H1 (cell line): ENCODE data around the gene ZMIZ1. TPM values are rescaled to one million over a fixed set of nuclear protein-coding genes. Genes with fewer than 3 reads are reported as not detected.

Experiments used
- CTCF ChIA-PET: fragments of 300-600 bp; sonication (Branson Sonifier 250); formaldehyde crosslinking; loops from one replicate; lab custom pipeline; 2021; ENCODE audit not compliant: partially characterized antibody; lab: Charles Lee
- POLR2A ChIA-PET: fragments of 300-600 bp; sonication (Branson Sonifier 250); formaldehyde crosslinking; loops from one replicate; lab custom pipeline; 2021; ENCODE audit warnings: inconsistent platforms; ENCODE audit not compliant: partially characterized antibody; lab: Charles Lee
- DNase-seq, 2 experiments: peaks; one replicate each; pipeline versions ENCODE4 v3.0.0 to v3.0.0-alpha.2; 2010 to 2022; ENCODE audit warnings: low spot score in 2 of 2, low read depth in 1 of 2, mixed read lengths in 1 of 2
- FAIRE-seq: peaks from 2 replicates; lab custom pipeline; 2011; peaks lifted over from hg19 to GRCh38; lab: Jason Lieb, UNC
- H2AFZ ChIP-seq: 2 replicates; pipeline ENCODE4 v1.8.1; 2012; ENCODE audit warnings: low read length, inconsistent platforms
- H2AK5ac ChIP-seq: 2 replicates; pipeline ENCODE4 v1.6.1; 2013; ENCODE audit warnings: low read depth, low read length
- H2BK120ac ChIP-seq: replicated peaks from 2 replicates; pipeline ENCODE3; 2013; ENCODE audit warnings: low read depth, low read length, inconsistent platforms
- H2BK12ac ChIP-seq: 2 replicates; pipeline ENCODE4 v1.6.1; 2013; ENCODE audit warnings: low read depth, low read length
- H2BK15ac ChIP-seq: 2 replicates; pipeline ENCODE4 v1.6.1; 2013; ENCODE audit warnings: low read length
- H2BK20ac ChIP-seq: 2 replicates; pipeline ENCODE4 v1.6.1; 2013; ENCODE audit warnings: low read length
- H2BK5ac ChIP-seq: 2 replicates; pipeline ENCODE4 v1.6.1; 2013; ENCODE audit warnings: low read depth, low read length
- H3K14ac ChIP-seq: 2 replicates; pipeline ENCODE4 v1.6.1; 2013; ENCODE audit warnings: inconsistent platforms; ENCODE audit not compliant: insufficient read length
- H3K18ac ChIP-seq: 2 replicates; pipeline ENCODE4 v1.6.1; 2013; ENCODE audit warnings: low read length; ENCODE audit errors: extremely low read depth
- H3K23ac ChIP-seq: 2 replicates; pipeline ENCODE4 v1.6.1; 2013; ENCODE audit warnings: inconsistent platforms; ENCODE audit not compliant: insufficient read length
- H3K23me2 ChIP-seq: 2 replicates; pipeline ENCODE4 v1.6.1; 2013; ENCODE audit warnings: low read depth, low read length
- H3K27ac ChIP-seq: 2 replicates; pipeline ENCODE4 v1.6.1; 2011; ENCODE audit warnings: low read depth, low read length, inconsistent platforms
- H3K27me3 ChIP-seq, 4 experiments: replicated peaks in 1 of 4; 1 replicate in 1 of 4; 2 replicates in 3 of 4; pipeline versions ENCODE4 v1.6.1 to v1.8.1; 2011 to 2013; ENCODE audit warnings: low read length in 3 of 4, mild to moderate bottlenecking in 3 of 4, inconsistent platforms in 2 of 4, mixed read lengths in 2 of 4, moderate library complexity in 1 of 4; ENCODE audit not compliant: control insufficient read depth in 3 of 4, insufficient read depth in 3 of 4; ENCODE audit errors: extremely low read depth in 1 of 4
- H3K36me3 ChIP-seq, 4 experiments: 2 replicates each; pipeline versions ENCODE4 v1.6.1 to v1.8.1; 2011 to 2013; ENCODE audit warnings: mild to moderate bottlenecking in 4 of 4, low read length in 3 of 4, moderate library complexity in 2 of 4, control low read depth in 1 of 4, inconsistent platforms in 1 of 4; ENCODE audit not compliant: insufficient read depth in 4 of 4, control insufficient read depth in 2 of 4
- H3K4ac ChIP-seq: replicated peaks from 2 replicates; pipeline ENCODE3; 2013; ENCODE audit warnings: low read length, low read depth, mixed read lengths, inconsistent platforms; ENCODE audit not compliant: insufficient read length
- H3K4me1 ChIP-seq, 4 experiments: replicated peaks in 1 of 4; 1 replicate in 1 of 4; 2 replicates in 3 of 4; pipeline versions ENCODE4 v1.6.1 to v1.8.1; 2011 to 2013; ENCODE audit warnings: low read length in 3 of 4, inconsistent platforms in 2 of 4, mixed read lengths in 1 of 4; ENCODE audit not compliant: insufficient read depth in 4 of 4, control insufficient read depth in 3 of 4
- H3K4me2 ChIP-seq, 2 experiments: 2 replicates each; pipeline versions ENCODE4 v1.6.1 to v1.8.1; 2011 to 2013; ENCODE audit warnings: low read depth in 2 of 2, low read length in 2 of 2, control low read depth in 1 of 2, inconsistent platforms in 1 of 2, mild to moderate bottlenecking in 1 of 2; ENCODE audit not compliant: insufficient read depth in 1 of 2
- H3K4me3 ChIP-seq, 4 experiments: fragments of 200-600, 300-600 bp in 1 of 4; sonication (generic), shearing (Covaris generic), sonication (Bioruptor Twin) in 1 of 4; 2 replicates each; pipeline versions ENCODE4 v1.5.1 to v1.8.1; 2011 to 2016; ENCODE audit warnings: low read length in 4 of 4, low read depth in 3 of 4, control low read depth in 2 of 4, inconsistent platforms in 2 of 4, mild to moderate bottlenecking in 2 of 4, mixed read lengths in 1 of 4, moderate library complexity in 1 of 4; ENCODE audit not compliant: insufficient read depth in 2 of 4; ENCODE audit errors: extremely low read depth in 1 of 4
- H3K56ac ChIP-seq: replicated peaks from 2 replicates; pipeline ENCODE3; 2013; ENCODE audit warnings: low read depth, mild to moderate bottlenecking, mixed read lengths, low read length, inconsistent platforms; ENCODE audit not compliant: insufficient read length
- H3K79me1 ChIP-seq: 2 replicates; pipeline ENCODE4 v1.6.1; 2013; ENCODE audit warnings: low read depth, low read length, control low read depth
- H3K79me2 ChIP-seq, 2 experiments: 2 replicates each; pipeline versions ENCODE4 v1.6.1 to v1.8.1; 2012 to 2013; ENCODE audit warnings: low read length in 2 of 2, mild to moderate bottlenecking in 2 of 2, inconsistent platforms in 1 of 2; ENCODE audit not compliant: insufficient read depth in 2 of 2, control insufficient read depth in 1 of 2
- H3K9ac ChIP-seq, 4 experiments: replicated peaks in 1 of 4; 1 replicate in 1 of 4; 2 replicates in 3 of 4; pipeline versions ENCODE4 v1.6.1 to v1.8.1; 2011 to 2013; ENCODE audit warnings: low read depth in 3 of 4, low read length in 3 of 4, control low read depth in 2 of 4, mild to moderate bottlenecking in 2 of 4, moderate library complexity in 2 of 4, inconsistent platforms in 1 of 4; ENCODE audit errors: extremely low read depth in 1 of 4
- H3K9me3 ChIP-seq, 2 experiments: 2 replicates each; pipeline versions ENCODE4 v1.6.1 to v1.8.1; 2012 to 2013; ENCODE audit warnings: mild to moderate bottlenecking in 2 of 2, moderate library complexity in 2 of 2, control low read depth in 1 of 2, inconsistent platforms in 1 of 2, low read depth in 1 of 2, low read length in 1 of 2, mixed read lengths in 1 of 2; ENCODE audit not compliant: insufficient read depth in 2 of 2
- H4K20me1 ChIP-seq, 2 experiments: replicated peaks in 1 of 2; 2 replicates each; pipeline versions ENCODE3 to v1.8.1; 2011 to 2013; ENCODE audit warnings: inconsistent platforms in 2 of 2, low read length in 2 of 2, mild to moderate bottlenecking in 1 of 2; ENCODE audit not compliant: insufficient read depth in 2 of 2, control insufficient read depth in 1 of 2
- H4K5ac ChIP-seq: 2 replicates; pipeline ENCODE4 v1.6.1; 2013; ENCODE audit warnings: low read length, low read depth, mixed read lengths, inconsistent platforms; ENCODE audit not compliant: insufficient read length
- H4K8ac ChIP-seq: 2 replicates; pipeline ENCODE4 v1.8.0; 2013; ENCODE audit warnings: mild to moderate bottlenecking, moderate library complexity, low read length, inconsistent platforms; ENCODE audit not compliant: insufficient read depth; ENCODE audit errors: extremely low read depth
- H4K91ac ChIP-seq: replicated peaks from 2 replicates; pipeline ENCODE3; 2013; ENCODE audit warnings: low read length, mixed read lengths, inconsistent platforms; ENCODE audit not compliant: insufficient read length
- ASH2L ChIP-seq: fragments of 200-600, 300-600 bp; sonication (generic); IDR thresholded peaks from one replicate; pipeline ENCODE4 v1.7.1; 2017; ENCODE audit warnings: low read length
- BCL11A ChIP-seq, 2 experiments: IDR thresholded peaks; one replicate each; pipeline ENCODE4 v1.6.1; 2011; ENCODE audit warnings: low read depth in 2 of 2, low read length in 2 of 2, mild to moderate bottlenecking in 2 of 2
- CBX8 ChIP-seq: fragments of 300-800, 300-1000 bp; sonication (generic); IDR thresholded peaks from 2 replicates; pipeline ENCODE4 v1.7.1; 2016; ENCODE audit warnings: low read depth, low read length, borderline replicate concordance
- CEBPB ChIP-seq: IDR thresholded peaks from 2 replicates; pipeline ENCODE4 v1.6.1; 2012; ENCODE audit warnings: low read depth, low read length
- KDM1A ChIP-seq: fragments of 200-600, 300-600 bp; sonication (generic); IDR thresholded peaks from 2 replicates; pipeline ENCODE4 v1.7.1; 2016; ENCODE audit warnings: mild to moderate bottlenecking, low read length, borderline replicate concordance
- KDM5A ChIP-seq: fragments of 200-600 bp; IDR thresholded peaks from 2 replicates; pipeline ENCODE4 v1.7.1; 2012; ENCODE audit warnings: mild to moderate bottlenecking, low read length, inconsistent platforms, mixed read lengths
- RAD21 ChIP-seq, 2 experiments: IDR thresholded peaks in 1 of 2; conservative IDR thresholded peaks in 1 of 2; 2 replicates each; pipeline ENCODE4 v1.6.1; 2011; ENCODE audit warnings: low read depth in 2 of 2, low read length in 2 of 2, improper control_type of control experiment in 1 of 2, inconsistent platforms in 1 of 2, mild to moderate bottlenecking in 1 of 2, moderate library complexity in 1 of 2
- RXRA ChIP-seq: IDR thresholded peaks from 2 replicates; pipeline ENCODE4 v1.6.1; 2011; ENCODE audit warnings: low read depth, mild to moderate bottlenecking, low read length, moderate library complexity; ENCODE audit not compliant: insufficient read depth
- SRF ChIP-seq: IDR thresholded peaks from 2 replicates; pipeline ENCODE4 v1.6.1; 2011; ENCODE audit warnings: mild to moderate bottlenecking, low read depth, low read length, moderate library complexity
- TAF1 ChIP-seq: IDR thresholded peaks from 2 replicates; pipeline ENCODE4 v1.6.1; 2011; ENCODE audit warnings: mild to moderate bottlenecking, low read depth, low read length
- TCF12 ChIP-seq: IDR thresholded peaks from 2 replicates; pipeline ENCODE4 v1.6.1; 2011; ENCODE audit warnings: low read depth, mild to moderate bottlenecking, low read length
- TEAD4 ChIP-seq: IDR thresholded peaks from 2 replicates; pipeline ENCODE4 v1.6.1; 2012; ENCODE audit warnings: low read depth, low read length, inconsistent platforms, mixed read lengths
- WGBS, 2 experiments: shearing (Covaris generic) in 1 of 2; methylation state at CpG; one replicate each; pipeline versions ENCODE4 v1.1.6 to v1.1.7; 2013 to 2015; ENCODE audit warnings: low lambda C conversion rate in 2 of 2, mixed read lengths in 2 of 2, inconsistent platforms in 1 of 2, low coverage in 1 of 2, missing lambda C conversion rate in 1 of 2; ENCODE audit not compliant: insufficient replicate concordance in 2 of 2, insufficient coverage in 1 of 2, insufficient read length in 1 of 2; ENCODE audit errors: extremely low coverage in 1 of 2, missing lambda C conversion rate in 1 of 2; 5-methylcytosine and 5-hydroxymethylcytosine counted together
- polyA plus RNA-seq, 7 experiments: library from polyadenylated mRNA; depleted of rRNA in 3 of 7; stranded (reverse) in 5 of 7; unstranded in 2 of 7; fragments of >200 nt in 5 of 7; fragments of 200-250 nt in 2 of 7; gene quantifications; 1 replicate in 5 of 7; 2 replicates in 1 of 7; 4 replicates in 1 of 7; pipeline versions ENCODE4 v1.2.1 to v1.2.3, GENCODE V29; 2011 to 2013; ENCODE audit warnings: missing spikeins in 2 of 7, mixed read lengths in 2 of 7
- total RNA-seq: library from RNA; stranded (reverse); fragmentation: NEBNext Ultra II Directional; extraction: Animal tissue kit (Norgen Biotek cat#: 25700); gene quantifications from 2 replicates; pipeline ENCODE4 v1.2.1, GENCODE V29; 2021

The ZMIZ1 gene
- total and polyA plus RNA-seq, 2 of the 8 experiments (the other 6 are each of a cell fraction or from before 2014, with no cell fraction given) = 8.1 to 28.0 TPM

DNA sequence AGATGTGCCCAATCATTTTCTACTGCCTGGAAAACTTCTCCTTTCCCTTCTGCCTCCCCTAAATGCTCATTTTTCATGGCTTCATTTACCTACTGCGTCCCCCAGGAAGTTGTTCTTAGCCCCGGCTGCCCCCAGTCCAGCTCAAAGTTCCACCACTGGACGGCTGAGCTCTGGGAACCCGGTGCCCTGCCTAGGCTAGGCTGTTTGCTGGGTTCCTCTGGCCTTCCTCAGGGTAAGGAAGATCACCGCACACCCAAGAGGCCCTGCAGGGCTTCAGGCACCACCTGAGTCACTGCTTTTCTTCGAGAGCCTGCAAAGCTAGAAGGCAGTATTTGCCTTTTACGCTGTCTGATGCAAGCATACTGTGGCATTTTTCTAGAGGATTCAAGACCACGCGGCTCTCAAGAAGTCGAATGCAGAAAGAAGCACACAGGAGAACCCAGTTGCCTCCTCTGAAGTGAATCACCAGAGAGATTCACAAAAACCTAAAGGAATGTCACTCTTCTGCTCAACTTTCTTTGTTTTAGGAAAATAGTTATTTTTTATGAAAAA lies 46.7 kb upstream of the ZMIZ1 start:
- H3K18ac ChIP-seq = no peak overlapping the region
- H3K23ac ChIP-seq = no peak overlapping the region
- ChIA-PET CTCF (interaction anchor here (0.7 to 1.9 kb wide), 3 partner anchors 37 to 173 kb away, joined by 3 to 6 read pairs (median 4); no protein-coding TSS in a partner anchor), POLR2A (interaction anchor here (1.2 kb wide), 1 partner anchor 10 kb away, joined by 3 read pairs; no protein-coding TSS in a partner anchor)
- no peak overlapping the region for H4K8ac ChIP-seq
- H3K36me3 ChIP-seq = no peaks in the 10 kb centered on the region
- H3K4me2 ChIP-seq = no peak overlapping the region
- H2AK5ac ChIP-seq = no peak overlapping the region
- FAIRE-seq (no peak), DNase-seq (no peak)
- no peak overlapping the region for H3K4me3 ChIP-seq
- no peak overlapping the region for H3K4ac ChIP-seq
- peaks cover 0 to 2% of the 10 kb centered on the region in 2 experiments for H4K20me1 ChIP-seq
- H2AFZ ChIP-seq = no peak overlapping the region
- H3K56ac ChIP-seq = no peak overlapping the region
- H2BK12ac ChIP-seq = no peak overlapping the region
- peaks cover 0 to 6% (median 2%) of the 10 kb centered on the region in 4 experiments; a peak in 3 of 7 replicates for H3K4me1 ChIP-seq
- no peak overlapping the region for H2BK20ac ChIP-seq
- H3K79me2 ChIP-seq = no peaks in the 10 kb centered on the region
- no peak overlapping the region for H3K9ac ChIP-seq
- no peak overlapping the region for H4K91ac ChIP-seq
- H3K14ac ChIP-seq = no peak overlapping the region
- no peak overlapping the region for H2BK5ac ChIP-seq
- 89% methylated on average over 10 of the region's 10 CpGs; no CpG with 5 or more reads in 1 of the 2 experiments for WGBS, 2 experiments
- H2BK15ac ChIP-seq = no peak overlapping the region
- H2BK120ac ChIP-seq = no peak overlapping the region
- H3K27me3 ChIP-seq = no peaks in the 10 kb centered on the region
- peaks cover 4% of the 10 kb centered on the region; the same call in 1 of the 2 replicates for H3K23me2 ChIP-seq
- H3K9me3 ChIP-seq = no peaks in the 10 kb centered on the region
- no peaks in the 10 kb centered on the region for H3K79me1 ChIP-seq
- H3K27ac ChIP-seq = no peak overlapping the region
- no peak overlapping the region for H4K5ac ChIP-seq
- TF ChIP-seq SRF (no peak), CEBPB (no peak), ASH2L (no peak), RAD21 (IDR thresholded peaks at IDR 0.05 in 1 of 2, conservative IDR thresholded peaks at IDR 0.05 in 1 of 2; ENCODE audit: low read depth in 2 of 2, low read length in 2 of 2) (no peak), KDM1A (no peak), TAF1 (no peak), CBX8 (no peak), RXRA (no peak), TCF12 (no peak), BCL11A (IDR thresholded peaks at IDR 0.05; ENCODE audit: low read depth in 2 of 2, low read length in 2 of 2) (no peak), TEAD4 (no peak), KDM5A (no peak)
